Aortic smooth muscle cell (primary cell): ENCODE results near the gene DNAH1. TPM values are rescaled to one million over a fixed set of nuclear protein-coding genes. Genes with fewer than 3 reads are reported as not detected.

Experiments
- total RNA-seq: library from RNA; depleted of rRNA; stranded (reverse); fragments of >200 nt; gene quantifications from 2 replicates; pipeline ENCODE4 v1.2.3, GENCODE V29; 2014

Gene DNAH1
- 3.3 and 3.9 TPM in 2 replicates for total RNA-seq

DNA sequence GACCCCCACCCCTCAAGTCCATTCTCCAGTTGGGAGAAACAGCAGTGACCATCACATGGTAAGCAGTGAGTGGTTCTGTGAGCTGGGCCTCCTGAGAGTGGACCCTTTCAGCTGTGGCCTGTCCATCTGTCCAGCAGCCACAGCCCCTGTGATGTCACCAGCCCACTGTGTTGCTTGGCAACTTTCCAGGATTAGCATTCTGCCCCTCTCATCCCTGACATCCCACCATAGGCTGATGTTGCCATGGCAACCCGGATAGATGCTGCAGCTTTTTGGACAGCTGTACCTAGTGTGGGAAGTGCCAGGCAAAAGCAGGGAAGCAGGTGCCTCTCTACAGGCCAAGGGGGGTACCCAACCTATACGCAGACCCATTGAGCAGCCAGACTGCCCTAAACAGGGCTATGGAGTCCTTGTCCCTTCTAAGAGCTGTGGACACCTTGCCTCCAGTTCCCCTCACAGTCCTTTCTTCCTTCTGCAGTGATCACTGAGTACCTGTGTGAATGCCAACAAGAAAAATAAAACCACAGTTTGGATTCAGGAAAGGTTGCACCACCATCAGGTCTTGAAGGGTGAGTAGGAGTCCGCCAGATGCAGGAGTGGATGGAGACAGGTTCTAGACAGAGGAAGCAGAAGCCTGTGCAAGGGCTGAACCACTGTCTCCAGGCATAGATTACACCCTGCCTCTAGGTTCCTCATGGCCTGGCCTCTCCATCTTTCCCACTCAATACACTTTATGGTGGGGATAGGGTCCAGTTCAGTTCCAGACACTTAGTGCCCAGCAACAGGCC is at the start of gene DNAH1:
DNAH1 (plus strand) TSS at position 343 of the 788 bp plus-strand sequence. CDS start 6,124 bp downstream, outside the sequence.

DNA sequence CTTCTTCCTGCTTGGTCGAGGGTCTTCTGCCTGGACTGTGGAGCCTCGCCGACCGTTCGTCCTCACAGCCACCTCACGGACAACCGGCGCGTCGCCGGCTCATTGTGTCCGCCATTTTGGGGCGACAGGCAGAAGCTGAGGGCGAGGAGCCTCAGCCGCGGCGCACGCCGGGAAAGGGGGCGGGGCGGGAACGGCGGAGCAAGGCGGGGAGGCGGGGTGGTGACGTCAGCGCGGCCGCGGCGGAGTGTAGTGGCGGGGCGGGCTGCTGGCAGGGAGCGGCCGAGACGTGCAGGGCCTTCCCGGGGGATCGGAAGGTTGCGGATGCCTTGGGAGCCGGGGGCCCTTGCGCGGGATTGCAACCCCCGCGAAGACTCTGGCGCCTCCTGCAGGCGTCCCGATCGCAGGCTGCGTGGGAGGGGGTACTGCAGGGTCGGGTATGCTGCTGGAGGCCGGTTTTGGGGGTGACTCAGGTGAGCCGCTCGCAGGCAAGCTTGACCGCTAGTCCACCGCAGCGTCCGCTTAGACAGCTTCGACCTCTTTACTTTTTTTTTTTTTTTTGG is 37.5 kb upstream of the DNAH1 start, which contains the start of gene WDR82:
WDR82 (minus strand) TSS at position 140 of the 560 bp plus-strand sequence. CDS start 288 bp downstream, outside the sequence.

DNA sequence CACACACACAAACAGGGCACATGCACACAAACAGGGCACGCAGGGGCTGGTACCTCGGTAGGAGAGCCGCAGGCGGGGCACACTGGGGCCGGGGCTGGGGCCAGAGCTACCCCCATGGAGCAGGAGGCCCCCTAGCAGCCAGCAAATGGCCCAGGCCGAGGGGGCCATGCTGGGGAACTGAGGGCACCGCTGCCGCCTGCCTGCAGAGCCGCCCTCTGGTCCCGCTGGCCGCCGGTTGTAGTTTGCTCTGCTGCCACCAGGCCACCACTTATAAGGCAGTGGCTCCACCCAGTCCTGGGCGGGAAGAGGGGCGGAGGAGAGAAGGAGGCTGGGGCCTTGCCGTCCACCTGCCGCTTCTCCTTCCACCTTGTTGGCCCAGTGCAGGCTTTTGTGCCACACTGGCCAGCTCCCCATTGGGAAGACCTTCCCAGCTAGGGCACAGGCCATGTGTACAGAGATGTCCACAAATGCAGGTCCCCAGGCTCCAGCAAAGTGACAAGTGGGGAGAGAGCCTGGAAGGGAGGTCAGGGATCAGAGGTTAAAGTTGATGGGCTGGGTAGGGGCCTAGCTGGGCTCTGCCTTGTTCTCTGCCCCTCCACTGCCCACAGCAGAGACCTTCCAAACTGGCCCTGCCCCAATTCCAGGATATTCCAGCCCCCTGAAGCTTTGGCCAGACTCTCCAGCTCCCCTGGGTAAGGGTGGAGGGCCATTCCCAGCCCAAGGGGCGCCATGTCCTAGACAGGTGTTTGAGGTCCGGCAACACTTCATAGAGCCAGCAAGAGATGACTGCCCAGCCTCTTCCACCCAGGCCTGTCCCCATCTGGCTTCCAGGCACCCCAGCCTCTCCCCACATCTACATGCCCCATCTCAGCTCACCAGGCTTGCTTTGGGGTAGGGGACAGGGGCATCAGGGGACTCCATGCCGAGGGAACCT is 129.0 kb downstream of the DNAH1 start, which contains the start of gene SEMA3G:
SEMA3G (minus strand) TSS at position 244 of the 934 bp plus-strand sequence; CDS start at position 168, 76 bp downstream.

Other genes with a start within 250 kb of the DNAH1 start
- 7.8 and 15.2 TPM in 2 replicates for gene POC1A, start 161.9 kb upstream of the DNAH1 start, total RNA-seq
- gene ALAS1, start 118.2 kb upstream of the DNAH1 start, total RNA-seq, result 24.0 and 27.0 TPM in 2 replicates
- under 0.01 TPM in 1 of 2 replicates, not detected in the other for gene TLR9, start 90.7 kb upstream of the DNAH1 start, total RNA-seq
- gene TWF2, start 77.2 kb upstream of the DNAH1 start, total RNA-seq, result 73.0 and 78.6 TPM in 2 replicates
- 18.1 and 19.5 TPM in 2 replicates for gene PPM1M, start 70.6 kb upstream of the DNAH1 start, total RNA-seq
- 67.9 and 71.7 TPM in 2 replicates for gene WDR82, start 37.7 kb upstream of the DNAH1 start, total RNA-seq
- 11.4 and 13.2 TPM in 2 replicates for gene GLYCTK, start 28.5 kb upstream of the DNAH1 start, total RNA-seq
- 38.7 and 48.1 TPM in 2 replicates for gene BAP1, start 93.7 kb downstream of the DNAH1 start, total RNA-seq
- 4.8 and 7.4 TPM in 2 replicates for gene PHF7, start 94.3 kb downstream of the DNAH1 start, total RNA-seq
- under 0.01 and 0.19 TPM in 2 replicates for gene SEMA3G, start 128.8 kb downstream of the DNAH1 start, total RNA-seq
- gene TNNC1, start 137.7 kb downstream of the DNAH1 start, total RNA-seq, result 1.3 and 2.7 TPM in 2 replicates
- gene NISCH, start 139.3 kb downstream of the DNAH1 start, total RNA-seq, result 57.3 and 63.0 TPM in 2 replicates
- gene STAB1, start 179.0 kb downstream of the DNAH1 start, total RNA-seq, result 2.5 and 6.5 TPM in 2 replicates
- gene NT5DC2, start 217.5 kb downstream of the DNAH1 start, total RNA-seq, result 47.2 and 59.3 TPM in 2 replicates
- gene UQCC5, start 220.3 kb downstream of the DNAH1 start, total RNA-seq, result 6.7 and 12.0 TPM in 2 replicates